ENCODE measurements around the gene TMPRSS7. TPM values are rescaled to one million over a fixed set of nuclear protein-coding genes. Genes with fewer than 3 reads are reported as not detected.

Gene TMPRSS7
- total RNA-seq, 2 donors from 2014 or later, result not detected

GRCh38 chr3:112093180-112093522, 58.6 kb downstream of the TMPRSS7 start:
- Histone ChIP-seq H3K4me3 (ENCODE audit: low read length) (peak overlapping the region; percentile 64), H3K9me3 (ENCODE audit: control insufficient read depth, low read length) (no peaks in the 10 kb centered on the region), H3K27ac (ENCODE audit: low read depth, low read length) (peak overlapping the region; percentile 67), H3K9ac (ENCODE audit: extremely low read depth, low read length, poor library complexity, severe bottlenecking) (peak overlapping the region; percentile 32), H3K36me3 (ENCODE audit: control insufficient read depth, insufficient read depth, low read length) (peaks cover 3% of the 10 kb centered on the region), H3K4me1 (ENCODE audit: control insufficient read depth, insufficient read depth, low read length) (peaks cover 3% of the 10 kb centered on the region), H3K27me3 (ENCODE audit: control insufficient read depth, insufficient read depth, low read length, poor library complexity, severe bottlenecking) (no peaks in the 10 kb centered on the region)
- no peak for TF ChIP-seq CTCF (conservative IDR thresholded peaks at IDR 0.05)
- Mint-ChIP-seq H3K36me3 (ENCODE audit: low read depth) (peaks cover 2% of the 10 kb centered on the region), H3K9me3 (no peaks in the 10 kb centered on the region), H3K4me3 (no peak overlapping the region), H3K27me3 (ENCODE audit: insufficient read depth) (no peaks in the 10 kb centered on the region), H3K4me1 (peaks cover 22% of the 10 kb centered on the region), H3K27ac (peak overlapping the region; percentile 69)
- DNase-seq, result no peak

- no peaks in the 10 kb centered on the region for H3K9me3 ChIP-seq (ENCODE audit: control insufficient read depth, low read length)
- Mint-ChIP-seq H3K9me3 (no peaks in the 10 kb centered on the region), H3K4me1 (peaks cover 20% of the 10 kb centered on the region), H3K27ac (no peak overlapping the region), H3K36me3 (ENCODE audit: low read depth) (peaks cover 7% of the 10 kb centered on the region), H3K27me3 (ENCODE audit: insufficient read depth) (no peaks in the 10 kb centered on the region), H3K4me3 (no peak overlapping the region)
- no peak for TF ChIP-seq CTCF (conservative IDR thresholded peaks at IDR 0.05)
- no peak overlapping the region for H3K9ac ChIP-seq (ENCODE audit: extremely low read depth, low read length, poor library complexity, severe bottlenecking)
- peaks cover 5% of the 10 kb centered on the region for H3K36me3 ChIP-seq (ENCODE audit: control insufficient read depth, insufficient read depth, low read length)
- WGBS, 2 experiments (ENCODE audit: insufficient coverage in 1 of 2, insufficient read length in 1 of 2), result 86% methylated on average over 2 of the region's 2 CpGs; no CpG with 5 or more reads in 1 of the 2 experiments
- H3K27ac ChIP-seq (ENCODE audit: low read depth, low read length), result no peak overlapping the region
- H3K4me3 ChIP-seq (ENCODE audit: low read length), result no peak overlapping the region
- H3K27me3 ChIP-seq (ENCODE audit: control insufficient read depth, insufficient read depth, low read length, poor library complexity, severe bottlenecking), result no peaks in the 10 kb centered on the region
- H3K4me1 ChIP-seq (ENCODE audit: control insufficient read depth, insufficient read depth, low read length), result peaks cover 3% of the 10 kb centered on the region
- DNase-seq, result no peak
Measured at GRCh38 chr3:112095731-112096130, 61.2 kb downstream of the TMPRSS7 start.

- no peaks in the 10 kb centered on the region for H3K27me3 Mint-ChIP-seq (ENCODE audit: insufficient read depth)
- Histone ChIP-seq H3K4me3 (ENCODE audit: low read length) (no peak overlapping the region), H3K27me3 (ENCODE audit: control insufficient read depth, insufficient read depth, low read length, poor library complexity, severe bottlenecking) (no peaks in the 10 kb centered on the region), H3K4me1 (ENCODE audit: control insufficient read depth, insufficient read depth, low read length) (peaks cover 2% of the 10 kb centered on the region), H3K9ac (ENCODE audit: extremely low read depth, low read length, poor library complexity, severe bottlenecking) (no peak overlapping the region), H3K9me3 (ENCODE audit: control insufficient read depth, low read length) (no peaks in the 10 kb centered on the region), H3K27ac (ENCODE audit: low read depth, low read length) (no peak overlapping the region), H3K36me3 (ENCODE audit: control insufficient read depth, insufficient read depth, low read length) (peaks cover 5% of the 10 kb centered on the region)
- H3K36me3 Mint-ChIP-seq (ENCODE audit: low read depth), result peaks cover 7% of the 10 kb centered on the region
- no peak overlapping the region for H3K27ac Mint-ChIP-seq
- peaks cover 16% of the 10 kb centered on the region for H3K4me1 Mint-ChIP-seq
- TF ChIP-seq CTCF (conservative IDR thresholded peaks at IDR 0.05), result no peak
- WGBS, 2 experiments (ENCODE audit: insufficient coverage in 1 of 2, insufficient read length in 1 of 2), result 86 to 93% methylated on average over 1 to 2 of the region's 2 CpGs
- no peak overlapping the region for H3K4me3 Mint-ChIP-seq
- DNase-seq, result no peak
- no peaks in the 10 kb centered on the region for H3K9me3 Mint-ChIP-seq
Measured at GRCh38 chr3:112096176-112096575, 61.6 kb downstream of the TMPRSS7 start.

All from endodermal cell (in vitro differentiated cells).